Mammary epithelial cell (primary cell): ENCODE results near the gene KCTD2.

Source experiments
- CTCF ChIP-seq, 2 donors: IDR thresholded peaks in 1 of 2; conservative IDR thresholded peaks in 1 of 2; 2 replicates each; pipeline ENCODE4 v1.5.1; 2011 to 2012; ENCODE audit warnings: inconsistent platforms in 2 of 2, low read length in 2 of 2, mild to moderate bottlenecking in 2 of 2, control low read depth in 1 of 2, low read depth in 1 of 2; ENCODE audit not compliant: insufficient read depth in 1 of 2; ENCODE audit errors: extremely low read depth in 1 of 2
- EZH2 ChIP-seq: IDR thresholded peaks from 2 replicates; pipeline ENCODE4 v1.6.1; 2012; ENCODE audit warnings: low read length, inconsistent platforms, borderline replicate concordance

DNA sequence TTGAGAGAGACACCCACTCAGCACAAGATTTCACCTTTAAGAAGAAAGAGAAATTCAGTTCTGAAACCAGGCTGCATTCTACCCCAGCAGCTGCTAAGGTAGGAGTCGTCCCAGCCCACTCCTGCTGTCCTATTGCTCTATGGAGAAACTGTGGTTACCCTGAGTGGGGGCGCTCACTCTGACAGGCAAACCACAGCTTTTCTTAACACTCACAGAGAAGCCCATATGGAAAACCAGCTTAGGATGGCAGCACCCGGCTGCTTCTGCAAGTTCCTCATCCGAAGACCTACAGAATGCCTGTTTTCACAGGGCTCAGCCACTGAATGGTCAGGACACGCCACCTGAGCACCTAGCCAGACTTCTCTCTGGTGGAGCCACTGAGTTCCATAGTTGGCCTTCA lies 7.8 kb upstream of the KCTD2 start:
- TF ChIP-seq CTCF (conservative IDR thresholded peaks at IDR 0.05 in 1 of 2, IDR thresholded peaks at IDR 0.05 in 1 of 2; ENCODE audit: extremely low read depth in 1 of 2, insufficient read depth in 1 of 2, low read depth in 1 of 2, low read length in 2 of 2) (no peak), EZH2 (no peak)
